Peyer's patch (tissue), 4 donors: Measurements from ENCODE around the gene DNAJB11.

Experiments used
- CTCF ChIP-seq, 6 experiments: fragments of 450-650 bp in 4 of 6; fragments of 200-600 bp in 2 of 6; sonication (generic) in 1 of 6; IDR thresholded peaks; one replicate each; pipeline ENCODE4 v1.5.1; 2017 to 2019; ENCODE audit warnings: antibody characterized with exemption in 6 of 6, mild to moderate bottlenecking in 3 of 6, moderate library complexity in 1 of 6
- POLR2A ChIP-seq, 2 donors: fragments of 450-650 bp; IDR thresholded peaks; one replicate each; pipeline ENCODE4 v1.5.1; 2017; ENCODE audit warnings: antibody characterized with exemption in 2 of 2, mild to moderate bottlenecking in 2 of 2, moderate library complexity in 2 of 2

- TF ChIP-seq CTCF (IDR thresholded peaks at IDR 0.05) (no peak), POLR2A (IDR thresholded peaks at IDR 0.05) (no peak)
Observed at GRCh38 chr3:186598108-186598784, 27.7 kb downstream of the DNAJB11 start.
